ENCODE measurements around the gene BBS9. TPM values are rescaled to one million over a fixed set of nuclear protein-coding genes. Genes with fewer than 3 reads are reported as not detected.

The BBS9 gene
- total RNA-seq, 1 experiment from 2014 or later: 9.4 TPM

DNA sequence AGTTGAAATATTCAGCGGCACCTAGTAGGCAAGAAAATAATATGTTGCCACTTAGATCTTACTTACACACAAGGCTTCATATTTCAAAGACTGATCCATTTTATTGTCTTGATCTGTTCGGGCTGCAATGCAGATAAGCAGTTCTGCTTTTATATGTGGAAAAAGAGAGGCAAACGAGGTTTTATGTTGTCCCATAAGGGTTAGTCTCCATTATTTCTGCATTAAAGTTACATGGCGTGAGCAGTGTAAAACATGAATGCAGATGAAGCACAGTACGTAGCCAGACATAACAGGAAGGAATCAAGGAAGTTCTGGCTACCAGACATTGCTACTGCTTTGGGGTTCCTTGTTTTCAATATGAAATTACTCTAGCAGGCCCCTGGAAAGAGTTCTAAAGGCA is 224.8 kb downstream of the BBS9 start:
- H3K4me3 Mint-ChIP-seq (ENCODE audit: low read depth, unreplicated experiment): no peak overlapping the region
- DNase-seq: no peak
- CTCF ChIA-PET: no interaction called here
- intact Hi-C loops (cut with micrococcal nuclease; ENCODE audit: unreplicated experiment): no loop called here
- no peaks in the 10 kb centered on the region for H3K27me3 Mint-ChIP-seq (ENCODE audit: unreplicated experiment)
- H3K36me3 Mint-ChIP-seq (ENCODE audit: insufficient read depth, unreplicated experiment): no peaks in the 10 kb centered on the region
- H3K4me1 Mint-ChIP-seq (ENCODE audit: low read depth, unreplicated experiment): no peaks in the 10 kb centered on the region
- TF ChIP-seq, protein P1, sequence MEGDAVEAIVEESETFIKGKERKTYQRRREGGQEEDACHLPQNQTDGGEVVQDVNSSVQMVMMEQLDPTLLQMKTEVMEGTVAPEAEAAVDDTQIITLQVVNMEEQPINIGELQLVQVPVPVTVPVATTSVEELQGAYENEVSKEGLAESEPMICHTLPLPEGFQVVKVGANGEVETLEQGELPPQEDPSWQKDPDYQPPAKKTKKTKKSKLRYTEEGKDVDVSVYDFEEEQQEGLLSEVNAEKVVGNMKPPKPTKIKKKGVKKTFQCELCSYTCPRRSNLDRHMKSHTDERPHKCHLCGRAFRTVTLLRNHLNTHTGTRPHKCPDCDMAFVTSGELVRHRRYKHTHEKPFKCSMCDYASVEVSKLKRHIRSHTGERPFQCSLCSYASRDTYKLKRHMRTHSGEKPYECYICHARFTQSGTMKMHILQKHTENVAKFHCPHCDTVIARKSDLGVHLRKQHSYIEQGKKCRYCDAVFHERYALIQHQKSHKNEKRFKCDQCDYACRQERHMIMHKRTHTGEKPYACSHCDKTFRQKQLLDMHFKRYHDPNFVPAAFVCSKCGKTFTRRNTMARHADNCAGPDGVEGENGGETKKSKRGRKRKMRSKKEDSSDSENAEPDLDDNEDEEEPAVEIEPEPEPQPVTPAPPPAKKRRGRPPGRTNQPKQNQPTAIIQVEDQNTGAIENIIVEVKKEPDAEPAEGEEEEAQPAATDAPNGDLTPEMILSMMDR (IDR thresholded peaks at IDR 0.05; ENCODE audit: unreplicated experiment): no peak
- BruUV-seq (replicated peaks): no TSS peak
- no peaks in the 10 kb centered on the region for H3K9me3 Mint-ChIP-seq (ENCODE audit: low read depth, unreplicated experiment)
- H3K27ac Mint-ChIP-seq (ENCODE audit: unreplicated experiment): no peak overlapping the region

- no peaks in the 10 kb centered on the region for H3K9me3 Mint-ChIP-seq (ENCODE audit: low read depth, unreplicated experiment)
- CTCF ChIA-PET: no interaction called here
- no peaks in the 10 kb centered on the region for H3K4me1 Mint-ChIP-seq (ENCODE audit: low read depth, unreplicated experiment)
- DNase-seq: no peak
- no peaks in the 10 kb centered on the region for H3K27me3 Mint-ChIP-seq (ENCODE audit: unreplicated experiment)
- H3K36me3 Mint-ChIP-seq (ENCODE audit: insufficient read depth, unreplicated experiment): no peaks in the 10 kb centered on the region
- no peak overlapping the region for H3K27ac Mint-ChIP-seq (ENCODE audit: unreplicated experiment)
- TF ChIP-seq, protein P1 (IDR thresholded peaks at IDR 0.05; ENCODE audit: unreplicated experiment): no peak
- no peak overlapping the region for H3K4me3 Mint-ChIP-seq (ENCODE audit: low read depth, unreplicated experiment)
- no TSS peak for BruUV-seq (replicated peaks)
- intact Hi-C loops (cut with micrococcal nuclease; ENCODE audit: unreplicated experiment): no loop called here
Observed at GRCh38 chr7:33355386-33355785, 226.0 kb downstream of the BBS9 start.

DNA sequence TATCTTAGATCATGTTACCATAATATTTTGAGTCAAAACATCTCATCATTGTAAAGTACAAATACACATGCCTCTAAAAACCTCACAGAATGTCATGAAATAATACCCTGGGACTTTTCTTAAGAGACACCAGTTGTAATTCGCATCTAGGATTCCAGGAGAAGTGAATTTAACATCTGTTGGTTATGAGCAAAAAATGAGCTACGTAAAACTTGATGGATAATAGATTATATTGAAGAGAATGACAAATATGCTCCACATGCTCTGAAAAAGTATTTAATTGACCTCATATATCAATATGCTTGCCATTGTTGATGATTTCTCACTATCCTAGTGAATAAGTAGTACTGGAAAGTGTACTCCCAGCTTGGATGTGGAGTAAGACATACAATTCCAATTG is 227.0 kb downstream of the BBS9 start:
- Mint-ChIP-seq H3K36me3 (ENCODE audit: insufficient read depth, unreplicated experiment) (no peaks in the 10 kb centered on the region), H3K4me3 (ENCODE audit: low read depth, unreplicated experiment) (no peak overlapping the region), H3K9me3 (ENCODE audit: low read depth, unreplicated experiment) (no peaks in the 10 kb centered on the region), H3K4me1 (ENCODE audit: low read depth, unreplicated experiment) (no peaks in the 10 kb centered on the region), H3K27ac (ENCODE audit: unreplicated experiment) (no peak overlapping the region), H3K27me3 (ENCODE audit: unreplicated experiment) (no peaks in the 10 kb centered on the region)
- no peak for DNase-seq
- BruUV-seq (replicated peaks): no TSS peak
- CTCF ChIA-PET: no interaction called here
- TF ChIP-seq, protein P1 (IDR thresholded peaks at IDR 0.05; ENCODE audit: unreplicated experiment): no peak
- intact Hi-C loops (cut with micrococcal nuclease; ENCODE audit: unreplicated experiment): no loop called here

GRCh38 chr7:33357846-33358245 is 228.5 kb downstream of the BBS9 start:
- no peak overlapping the region for H3K4me3 Mint-ChIP-seq (ENCODE audit: low read depth, unreplicated experiment)
- H3K4me1 Mint-ChIP-seq (ENCODE audit: low read depth, unreplicated experiment): no peaks in the 10 kb centered on the region
- CTCF ChIA-PET: interaction anchor here (0.7 kb wide), 1 partner anchor 21 kb away, joined by 3 read pairs; no protein-coding TSS in a partner anchor
- intact Hi-C loops (cut with micrococcal nuclease; ENCODE audit: unreplicated experiment): no loop called here
- H3K9me3 Mint-ChIP-seq (ENCODE audit: low read depth, unreplicated experiment): no peaks in the 10 kb centered on the region
- no peaks in the 10 kb centered on the region for H3K36me3 Mint-ChIP-seq (ENCODE audit: insufficient read depth, unreplicated experiment)
- TF ChIP-seq, protein P1 (IDR thresholded peaks at IDR 0.05; ENCODE audit: unreplicated experiment): no peak
- no peak overlapping the region for H3K27ac Mint-ChIP-seq (ENCODE audit: unreplicated experiment)
- no TSS peak for BruUV-seq (replicated peaks)
- H3K27me3 Mint-ChIP-seq (ENCODE audit: unreplicated experiment): no peaks in the 10 kb centered on the region
- DNase-seq: no peak

Data from Calu3 (cell line).